ENCODE results near the gene PLSCR4.

The PLSCR4 gene

DNA sequence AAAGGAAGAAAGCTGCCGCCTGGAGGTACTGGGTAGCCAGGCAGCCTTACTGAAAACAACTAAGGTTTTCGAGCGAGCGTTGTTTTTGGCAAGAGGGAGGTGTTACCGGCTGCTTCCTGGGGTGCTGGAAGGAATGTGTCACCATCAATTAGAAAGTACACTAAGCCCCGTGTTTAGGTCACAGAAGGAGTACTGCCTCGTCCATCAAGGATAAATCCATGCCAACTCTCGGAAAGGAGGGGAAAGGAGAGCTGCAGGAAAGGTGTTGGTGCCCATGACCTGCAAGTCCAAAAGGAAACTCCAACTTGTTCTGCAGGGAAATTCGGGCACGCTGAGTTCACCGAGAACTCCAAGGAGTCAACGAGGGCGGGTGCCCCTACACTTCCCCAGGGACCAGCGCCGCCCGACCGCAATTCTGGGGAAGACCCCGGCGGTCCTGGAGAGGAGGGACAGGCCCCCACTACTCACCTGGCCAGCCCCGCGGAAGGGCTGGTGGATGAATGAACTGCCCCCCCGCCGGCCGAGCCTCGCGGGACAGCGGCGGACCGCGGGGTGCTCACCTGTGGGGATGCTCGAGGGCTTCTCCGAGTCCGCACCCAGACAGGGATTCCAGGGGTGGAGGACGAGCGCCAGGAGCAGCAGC is 90.5 kb downstream of the PLSCR4 start (continued):
- TF ChIP-seq, protein P1, sequence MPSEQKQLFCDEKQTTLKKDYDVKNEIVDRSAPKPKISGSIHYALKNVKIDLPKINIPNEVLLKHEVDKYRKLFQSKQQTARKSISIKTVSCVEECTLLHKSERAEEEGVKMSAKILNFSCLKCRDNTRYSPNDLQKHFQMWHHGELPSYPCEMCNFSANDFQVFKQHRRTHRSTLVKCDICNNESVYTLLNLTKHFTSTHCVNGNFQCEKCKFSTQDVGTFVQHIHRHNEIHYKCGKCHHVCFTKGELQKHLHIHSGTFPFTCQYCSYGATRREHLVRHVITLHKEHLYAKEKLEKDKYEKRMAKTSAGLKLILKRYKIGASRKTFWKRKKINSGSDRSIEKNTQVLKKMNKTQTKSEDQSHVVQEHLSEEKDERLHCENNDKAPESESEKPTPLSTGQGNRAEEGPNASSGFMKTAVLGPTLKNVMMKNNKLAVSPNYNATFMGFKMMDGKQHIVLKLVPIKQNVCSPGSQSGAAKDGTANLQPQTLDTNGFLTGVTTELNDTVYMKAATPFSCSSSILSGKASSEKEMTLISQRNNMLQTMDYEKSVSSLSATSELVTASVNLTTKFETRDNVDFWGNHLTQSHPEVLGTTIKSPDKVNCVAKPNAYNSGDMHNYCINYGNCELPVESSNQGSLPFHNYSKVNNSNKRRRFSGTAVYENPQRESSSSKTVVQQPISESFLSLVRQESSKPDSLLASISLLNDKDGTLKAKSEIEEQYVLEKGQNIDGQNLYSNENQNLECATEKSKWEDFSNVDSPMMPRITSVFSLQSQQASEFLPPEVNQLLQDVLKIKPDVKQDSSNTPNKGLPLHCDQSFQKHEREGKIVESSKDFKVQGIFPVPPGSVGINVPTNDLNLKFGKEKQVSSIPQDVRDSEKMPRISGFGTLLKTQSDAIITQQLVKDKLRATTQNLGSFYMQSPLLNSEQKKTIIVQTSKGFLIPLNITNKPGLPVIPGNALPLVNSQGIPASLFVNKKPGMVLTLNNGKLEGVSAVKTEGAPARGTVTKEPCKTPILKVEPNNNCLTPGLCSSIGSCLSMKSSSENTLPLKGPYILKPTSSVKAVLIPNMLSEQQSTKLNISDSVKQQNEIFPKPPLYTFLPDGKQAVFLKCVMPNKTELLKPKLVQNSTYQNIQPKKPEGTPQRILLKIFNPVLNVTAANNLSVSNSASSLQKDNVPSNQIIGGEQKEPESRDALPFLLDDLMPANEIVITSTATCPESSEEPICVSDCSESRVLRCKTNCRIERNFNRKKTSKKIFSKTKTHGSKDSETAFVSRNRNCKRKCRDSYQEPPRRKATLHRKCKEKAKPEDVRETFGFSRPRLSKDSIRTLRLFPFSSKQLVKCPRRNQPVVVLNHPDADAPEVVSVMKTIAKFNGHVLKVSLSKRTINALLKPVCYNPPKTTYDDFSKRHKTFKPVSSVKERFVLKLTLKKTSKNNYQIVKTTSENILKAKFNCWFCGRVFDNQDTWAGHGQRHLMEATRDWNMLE (tag by site-specific recombination; conservative IDR thresholded peaks at IDR 0.05; ENCODE audit: low read depth): no peak
- TF ChIP-seq, protein P2, sequence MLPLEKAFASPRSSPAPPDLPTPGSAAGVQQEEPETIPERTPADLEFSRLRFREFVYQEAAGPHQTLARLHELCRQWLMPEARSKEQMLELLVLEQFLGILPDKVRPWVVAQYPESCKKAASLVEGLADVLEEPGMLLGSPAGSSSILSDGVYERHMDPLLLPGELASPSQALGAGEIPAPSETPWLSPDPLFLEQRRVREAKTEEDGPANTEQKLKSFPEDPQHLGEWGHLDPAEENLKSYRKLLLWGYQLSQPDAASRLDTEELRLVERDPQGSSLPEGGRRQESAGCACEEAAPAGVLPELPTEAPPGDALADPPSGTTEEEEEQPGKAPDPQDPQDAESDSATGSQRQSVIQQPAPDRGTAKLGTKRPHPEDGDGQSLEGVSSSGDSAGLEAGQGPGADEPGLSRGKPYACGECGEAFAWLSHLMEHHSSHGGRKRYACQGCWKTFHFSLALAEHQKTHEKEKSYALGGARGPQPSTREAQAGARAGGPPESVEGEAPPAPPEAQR (tag by site-specific recombination; IDR thresholded peaks at IDR 0.05): no peak
- TF ChIP-seq ZNF19 (tag by site-specific recombination; IDR thresholded peaks at IDR 0.05; ENCODE audit: low read depth): no peak
- no peak for TF ChIP-seq ZFHX2 (tag by site-specific recombination; conservative IDR thresholded peaks at IDR 0.05)
- TF ChIP-seq ZNF514 (tag by site-specific recombination; IDR thresholded peaks at IDR 0.05): no peak
- TF ChIP-seq, protein P3, sequence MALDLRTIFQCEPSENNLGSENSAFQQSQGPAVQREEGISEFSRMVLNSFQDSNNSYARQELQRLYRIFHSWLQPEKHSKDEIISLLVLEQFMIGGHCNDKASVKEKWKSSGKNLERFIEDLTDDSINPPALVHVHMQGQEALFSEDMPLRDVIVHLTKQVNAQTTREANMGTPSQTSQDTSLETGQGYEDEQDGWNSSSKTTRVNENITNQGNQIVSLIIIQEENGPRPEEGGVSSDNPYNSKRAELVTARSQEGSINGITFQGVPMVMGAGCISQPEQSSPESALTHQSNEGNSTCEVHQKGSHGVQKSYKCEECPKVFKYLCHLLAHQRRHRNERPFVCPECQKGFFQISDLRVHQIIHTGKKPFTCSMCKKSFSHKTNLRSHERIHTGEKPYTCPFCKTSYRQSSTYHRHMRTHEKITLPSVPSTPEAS (tag by site-specific recombination; IDR thresholded peaks at IDR 0.05): no peak
- no peak for TF ChIP-seq ZNF433 (tag by site-specific recombination; IDR thresholded peaks at IDR 0.05; ENCODE audit: low read depth)
- peak; percentile 59; the same call in 1 of the 2 replicates for TF ChIP-seq ZNF596 (tag by site-specific recombination; IDR thresholded peaks at IDR 0.05)
- no peak for TF ChIP-seq ZNF138 (tag by site-specific recombination; IDR thresholded peaks at IDR 0.05; ENCODE audit: borderline replicate concordance)
- no peak for TF ChIP-seq ZNF324 (tag by site-specific recombination; IDR thresholded peaks at IDR 0.05)
- no peak for TF ChIP-seq ZNF510 (tag by site-specific recombination; IDR thresholded peaks at IDR 0.05; ENCODE audit: insufficient replicate concordance)
- peak; percentile 34 for TF ChIP-seq ZNF629 (tag by site-specific recombination; IDR thresholded peaks at IDR 0.05)
- TF ChIP-seq ZNF140 (tag by site-specific recombination; IDR thresholded peaks at IDR 0.05): no peak
- TF ChIP-seq ZNF184 (tag by site-specific recombination; IDR thresholded peaks at IDR 0.05): no peak
- TF ChIP-seq ZNF266 (tag by site-specific recombination; IDR thresholded peaks at IDR 0.05; ENCODE audit: low read depth): no peak
- TF ChIP-seq, protein P4, sequence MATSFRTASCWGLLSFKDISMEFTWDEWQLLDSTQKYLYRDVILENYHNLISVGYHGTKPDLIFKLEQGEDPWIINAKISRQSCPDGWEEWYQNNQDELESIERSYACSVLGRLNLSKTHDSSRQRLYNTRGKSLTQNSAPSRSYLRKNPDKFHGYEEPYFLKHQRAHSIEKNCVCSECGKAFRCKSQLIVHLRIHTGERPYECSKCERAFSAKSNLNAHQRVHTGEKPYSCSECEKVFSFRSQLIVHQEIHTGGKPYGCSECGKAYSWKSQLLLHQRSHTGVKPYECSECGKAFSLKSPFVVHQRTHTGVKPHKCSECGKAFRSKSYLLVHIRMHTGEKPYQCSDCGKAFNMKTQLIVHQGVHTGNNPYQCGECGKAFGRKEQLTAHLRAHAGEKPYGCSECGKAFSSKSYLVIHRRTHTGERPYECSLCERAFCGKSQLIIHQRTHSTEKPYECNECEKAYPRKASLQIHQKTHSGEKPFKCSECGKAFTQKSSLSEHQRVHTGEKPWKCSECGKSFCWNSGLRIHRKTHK (tag by site-specific recombination; IDR thresholded peaks at IDR 0.05): no peak
- TF ChIP-seq GLIS1 (tag by site-specific recombination; IDR thresholded peaks at IDR 0.05): peak; percentile 47
- peak; percentile 83 for TF ChIP-seq ZNF600 (tag by site-specific recombination; IDR thresholded peaks at IDR 0.05)
- no peak for TF ChIP-seq TCF7L2 (IDR thresholded peaks at IDR 0.05; ENCODE audit: borderline replicate concordance, low read depth, low read length)
- TF ChIP-seq ZNF341 (tag by site-specific recombination; IDR thresholded peaks at IDR 0.05; ENCODE audit: low read depth): peak; percentile 91
- TF ChIP-seq KLF9 (tag by site-specific recombination; IDR thresholded peaks at IDR 0.05; ENCODE audit: low read depth): no peak
- TF ChIP-seq ZNF211 (tag by site-specific recombination; IDR thresholded peaks at IDR 0.05; ENCODE audit: low read depth): no peak
- no peak for TF ChIP-seq BCL11A (tag by site-specific recombination; IDR thresholded peaks at IDR 0.05; ENCODE audit: low read depth)
- no peak for TF ChIP-seq ZNF707 (tag by site-specific recombination; IDR thresholded peaks at IDR 0.05)
- TF ChIP-seq, protein P5, sequence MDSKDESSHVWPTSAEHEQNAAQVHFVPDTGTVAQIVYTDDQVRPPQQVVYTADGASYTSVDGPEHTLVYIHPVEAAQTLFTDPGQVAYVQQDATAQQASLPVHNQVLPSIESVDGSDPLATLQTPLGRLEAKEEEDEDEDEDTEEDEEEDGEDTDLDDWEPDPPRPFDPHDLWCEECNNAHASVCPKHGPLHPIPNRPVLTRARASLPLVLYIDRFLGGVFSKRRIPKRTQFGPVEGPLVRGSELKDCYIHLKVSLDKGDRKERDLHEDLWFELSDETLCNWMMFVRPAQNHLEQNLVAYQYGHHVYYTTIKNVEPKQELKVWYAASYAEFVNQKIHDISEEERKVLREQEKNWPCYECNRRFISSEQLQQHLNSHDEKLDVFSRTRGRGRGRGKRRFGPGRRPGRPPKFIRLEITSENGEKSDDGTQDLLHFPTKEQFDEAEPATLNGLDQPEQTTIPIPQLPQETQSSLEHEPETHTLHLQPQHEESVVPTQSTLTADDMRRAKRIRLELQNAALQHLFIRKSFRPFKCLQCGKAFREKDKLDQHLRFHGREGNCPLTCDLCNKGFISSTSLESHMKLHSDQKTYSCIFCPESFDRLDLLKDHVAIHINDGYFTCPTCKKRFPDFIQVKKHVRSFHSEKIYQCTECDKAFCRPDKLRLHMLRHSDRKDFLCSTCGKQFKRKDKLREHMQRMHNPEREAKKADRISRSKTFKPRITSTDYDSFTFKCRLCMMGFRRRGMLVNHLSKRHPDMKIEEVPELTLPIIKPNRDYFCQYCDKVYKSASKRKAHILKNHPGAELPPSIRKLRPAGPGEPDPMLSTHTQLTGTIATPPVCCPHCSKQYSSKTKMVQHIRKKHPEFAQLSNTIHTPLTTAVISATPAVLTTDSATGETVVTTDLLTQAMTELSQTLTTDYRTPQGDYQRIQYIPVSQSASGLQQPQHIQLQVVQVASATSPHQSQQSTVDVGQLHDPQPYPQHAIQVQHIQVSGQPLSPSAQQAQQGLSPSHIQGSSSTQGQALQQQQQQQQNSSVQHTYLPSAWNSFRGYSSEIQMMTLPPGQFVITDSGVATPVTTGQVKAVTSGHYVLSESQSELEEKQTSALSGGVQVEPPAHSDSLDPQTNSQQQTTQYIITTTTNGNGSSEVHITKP (tag by site-specific recombination; IDR thresholded peaks at IDR 0.05): peak; percentile 45
- TF ChIP-seq ZNF37A (tag by site-specific recombination; IDR thresholded peaks at IDR 0.05): no peak
- TF ChIP-seq YY1 (tag by site-specific recombination; IDR thresholded peaks at IDR 0.05): no peak
